HG02798 (cell line): ENCODE measurements around the gene CARD11.
"Not testable (repeated sequence)": the region's sequence is repeated elsewhere in the genome, so short reads cannot be mapped to it uniquely, and the experiment has no call there.

Experiments
- ATAC-seq: cut with Tn5 transposase; IDR thresholded peaks from one replicate; pipeline ENCODE4 v1.9.1; 2021; ENCODE audit warnings: mild to moderate bottlenecking; ENCODE audit not compliant: unreplicated experiment, poor library complexity

CARD11 gene

DNA sequence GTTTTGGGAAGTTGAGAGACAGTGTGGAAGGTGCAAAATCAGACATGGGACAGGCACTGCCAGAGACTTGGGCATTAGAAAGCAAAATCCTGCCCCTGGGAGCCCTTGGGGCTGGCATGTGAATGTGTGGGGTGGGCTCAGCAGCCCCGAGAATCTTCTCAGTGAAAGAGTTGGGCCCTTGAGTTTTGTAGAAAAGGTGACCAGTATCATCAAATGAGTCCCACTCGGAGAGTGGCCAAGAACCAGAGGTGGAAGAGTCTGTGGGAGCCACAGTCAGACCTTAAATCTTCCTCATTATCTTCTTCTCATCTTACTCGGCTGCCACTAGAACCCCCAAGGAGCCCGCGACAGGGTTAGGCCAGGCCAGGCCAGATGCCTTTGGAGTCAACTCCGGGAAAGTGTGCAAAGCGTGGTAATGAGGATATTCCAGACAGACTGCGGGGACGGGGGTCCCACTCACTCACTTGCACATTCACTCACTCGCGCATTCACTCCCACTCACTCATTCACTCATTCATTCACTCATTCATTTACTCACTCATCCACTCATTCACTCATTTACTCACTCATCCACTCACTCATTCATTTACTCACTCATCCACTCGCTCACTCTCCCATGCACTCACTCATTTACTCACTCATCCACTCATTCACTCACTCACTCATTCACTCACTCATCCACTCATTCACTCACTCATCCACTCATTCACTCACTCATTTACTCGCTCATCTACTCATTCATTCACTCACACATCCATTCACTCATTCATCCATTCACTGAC is 74.9 kb downstream of the CARD11 start:
- ATAC-seq: no peak

DNA sequence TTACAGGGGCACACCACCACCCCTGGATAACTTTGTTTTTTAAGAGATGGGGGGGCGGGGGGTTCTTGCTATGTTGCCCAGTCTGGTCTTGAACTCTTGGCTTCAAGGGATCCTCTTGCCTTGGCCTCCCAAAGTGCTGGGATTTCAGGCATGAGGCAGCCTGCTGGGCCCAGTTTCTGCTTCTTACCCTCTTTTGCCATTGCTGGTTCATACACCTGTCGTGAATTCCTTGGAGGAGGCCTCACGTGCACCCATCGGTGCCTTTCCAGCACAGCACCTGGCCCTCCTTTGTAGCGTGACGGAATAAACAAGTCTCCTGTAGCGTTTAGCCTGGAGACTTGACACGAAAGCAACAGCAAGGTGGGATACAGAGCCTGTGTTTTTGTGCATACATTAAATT is 75.5 kb downstream of the CARD11 start:
- no peak for ATAC-seq

GRCh38 chr7:2967705-2968104 is 76.0 kb downstream of the CARD11 start:
- ATAC-seq: no peak

- ATAC-seq: no peak
Observed at GRCh38 chr7:2967253-2967652, 76.4 kb downstream of the CARD11 start.

DNA sequence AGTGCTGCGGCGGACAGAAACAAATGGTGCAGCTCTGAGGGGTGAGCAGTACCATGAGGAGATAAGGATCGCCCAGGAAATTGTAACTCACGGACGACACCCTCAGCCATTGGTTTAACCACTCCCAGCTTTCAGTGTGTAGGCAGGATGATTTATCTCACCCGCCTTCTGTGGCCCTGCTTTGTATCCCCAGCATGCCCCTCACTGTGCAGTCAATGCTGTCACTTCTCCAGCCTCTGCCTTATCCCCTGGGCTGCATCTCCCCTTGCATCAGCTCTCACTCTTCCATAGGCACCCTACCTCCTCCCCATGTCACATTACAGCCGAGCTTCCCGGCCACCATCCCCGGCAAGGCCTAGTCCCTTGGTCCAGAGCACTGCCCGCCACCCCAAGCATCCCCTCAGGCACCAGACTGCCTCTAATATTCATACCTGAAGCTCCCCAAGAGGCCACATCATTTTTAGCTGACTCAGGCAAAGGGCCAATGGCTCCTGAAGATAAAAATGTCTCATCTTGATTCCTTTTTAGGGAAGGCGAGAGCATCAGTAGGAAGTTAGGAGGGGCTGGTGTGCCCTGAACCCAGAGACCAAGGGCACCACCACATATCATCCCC is 77.1 kb downstream of the CARD11 start:
- ATAC-seq: no peak

DNA sequence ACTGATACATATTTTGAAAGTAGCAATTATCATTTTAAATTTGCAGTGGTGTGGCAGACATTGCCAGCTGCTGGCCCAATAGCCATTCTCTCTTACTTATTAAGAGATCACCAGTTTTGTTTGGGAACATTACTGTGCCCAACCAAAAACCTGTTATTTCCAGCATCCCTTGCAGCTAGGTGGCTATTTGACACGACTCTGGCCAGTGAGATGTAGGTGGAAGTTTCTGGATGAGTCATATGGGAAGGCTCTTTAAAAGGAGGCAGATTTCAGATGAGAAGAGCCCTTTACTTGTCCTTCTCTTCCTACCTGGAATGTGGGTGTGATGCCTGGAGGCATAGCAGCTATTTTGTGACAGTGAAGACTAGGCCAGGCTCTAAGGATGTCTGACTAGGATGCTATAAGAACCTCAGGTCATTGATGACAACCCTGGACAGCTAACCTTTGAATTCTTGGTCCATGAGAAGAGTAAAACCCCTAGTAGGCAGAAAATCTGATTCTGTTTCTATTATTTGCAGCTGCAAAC is 77.9 kb downstream of the CARD11 start:
- ATAC-seq: no peak

DNA sequence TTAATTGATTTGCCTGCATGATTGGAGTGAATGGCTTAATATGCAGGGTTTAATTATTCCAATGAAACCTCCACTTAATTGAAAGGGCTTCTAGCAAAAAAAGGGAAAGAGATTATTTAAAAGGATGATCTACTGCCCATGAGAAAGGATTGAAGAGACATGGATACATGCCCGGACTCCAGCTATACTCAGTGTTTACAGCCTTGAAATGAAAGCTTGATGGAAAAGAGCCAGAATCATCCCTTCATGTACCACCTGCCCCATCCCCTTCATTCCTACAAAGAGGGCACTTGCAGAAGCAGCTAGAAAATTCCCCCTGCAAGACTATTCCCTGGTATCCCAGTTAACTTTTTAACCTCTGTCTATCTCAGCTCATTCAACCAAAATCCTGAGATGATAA is 78.4 kb downstream of the CARD11 start:
- no peak for ATAC-seq

DNA sequence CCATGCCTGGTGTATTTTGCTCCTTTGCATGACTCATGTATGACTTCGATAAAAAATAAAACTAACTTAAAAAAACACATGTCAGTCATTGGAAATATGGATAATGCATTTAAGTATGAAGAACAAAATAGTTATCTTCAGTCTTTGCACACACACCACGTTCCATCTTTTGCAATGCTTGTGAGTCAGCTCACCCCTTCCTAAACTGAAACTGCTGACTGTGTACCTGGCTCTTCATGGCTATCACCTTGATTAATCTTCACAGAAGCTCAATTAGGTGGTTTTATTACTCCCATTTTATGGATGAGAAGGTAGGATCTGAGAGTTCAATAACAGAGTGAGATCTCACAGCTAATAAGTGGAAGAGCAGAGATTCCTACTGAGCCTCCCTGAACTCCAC is 79.5 kb downstream of the CARD11 start:
- ATAC-seq: no peak

DNA sequence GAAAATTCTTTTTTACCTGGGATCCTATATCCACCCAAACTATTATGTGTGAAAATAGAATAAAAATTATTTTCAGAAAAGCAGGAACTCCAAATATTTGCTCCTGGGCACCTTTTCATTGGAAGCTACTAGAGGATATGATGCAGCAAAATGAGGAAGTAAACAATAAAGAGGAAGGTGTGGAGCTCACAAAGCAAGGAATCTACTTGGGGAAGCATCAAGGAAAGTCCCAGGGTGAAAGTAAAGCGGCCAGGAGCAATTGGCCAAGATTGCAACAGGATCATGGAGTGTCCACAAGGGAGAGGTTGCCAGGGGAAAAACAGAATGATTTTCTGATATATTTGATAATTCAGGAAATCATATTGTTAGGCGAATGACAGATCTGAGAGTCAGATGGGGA is 80.8 kb downstream of the CARD11 start:
- no peak for ATAC-seq

- ATAC-seq: no peak
Observed at GRCh38 chr7:2959828-2960599, 83.7 kb downstream of the CARD11 start.

GRCh38 chr7:2959103-2959680 is 84.5 kb downstream of the CARD11 start:
- no peak for ATAC-seq

DNA sequence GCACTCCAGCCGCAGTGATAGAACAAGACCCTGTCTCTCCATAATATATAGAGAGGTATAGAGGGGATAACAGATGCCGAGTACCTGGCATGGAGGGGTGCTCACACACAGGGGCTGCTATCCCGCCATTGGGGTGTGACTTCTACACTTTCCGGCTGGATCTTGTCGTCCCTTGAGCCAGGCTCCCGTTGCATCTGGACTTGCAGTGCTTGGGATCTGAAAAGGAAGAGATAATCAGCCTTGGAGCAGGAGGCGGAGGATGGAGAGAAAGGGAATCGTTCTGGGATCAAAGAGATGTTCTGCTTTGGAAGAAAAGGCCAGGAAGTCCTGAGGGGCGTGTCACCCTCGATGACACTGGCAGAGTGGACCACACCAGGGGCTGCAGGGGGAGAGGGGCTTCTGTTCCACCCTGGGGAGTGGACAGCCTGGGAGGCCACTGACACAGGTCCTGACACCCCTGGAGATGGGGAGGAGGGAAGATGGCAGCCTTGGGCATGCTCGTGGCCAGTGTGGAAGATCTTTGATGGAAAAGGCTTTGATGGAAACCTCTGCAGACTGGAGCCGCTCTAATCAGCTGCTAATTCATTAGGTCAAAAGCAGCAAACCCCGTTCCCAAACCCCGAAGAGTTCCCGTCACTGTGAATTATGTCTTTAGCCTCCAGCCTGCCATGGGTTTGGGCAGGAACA is 85.1 kb downstream of the CARD11 start:
- no peak for ATAC-seq

DNA sequence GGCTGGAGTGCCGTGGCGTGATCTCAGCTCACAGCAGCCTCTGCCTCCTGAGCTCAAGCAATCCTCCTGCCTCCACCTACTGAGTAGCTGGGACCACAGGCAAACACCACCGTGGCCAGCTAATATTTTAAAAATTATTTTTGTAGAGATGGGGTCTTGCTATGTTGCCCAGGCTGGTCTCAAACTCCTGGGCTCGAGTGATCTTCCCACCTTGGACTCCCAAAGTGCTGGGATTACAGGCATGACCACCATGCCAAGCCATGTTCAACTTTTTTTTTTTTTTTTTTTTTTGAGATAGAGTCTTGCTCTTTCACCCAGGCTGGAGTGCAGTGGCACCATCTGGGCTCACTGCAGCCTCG is 86.3 kb downstream of the CARD11 start:
- not testable (repeated sequence) for ATAC-seq

- ATAC-seq: no peak
Observed at GRCh38 chr7:2956526-2957368, 86.9 kb downstream of the CARD11 start.

DNA sequence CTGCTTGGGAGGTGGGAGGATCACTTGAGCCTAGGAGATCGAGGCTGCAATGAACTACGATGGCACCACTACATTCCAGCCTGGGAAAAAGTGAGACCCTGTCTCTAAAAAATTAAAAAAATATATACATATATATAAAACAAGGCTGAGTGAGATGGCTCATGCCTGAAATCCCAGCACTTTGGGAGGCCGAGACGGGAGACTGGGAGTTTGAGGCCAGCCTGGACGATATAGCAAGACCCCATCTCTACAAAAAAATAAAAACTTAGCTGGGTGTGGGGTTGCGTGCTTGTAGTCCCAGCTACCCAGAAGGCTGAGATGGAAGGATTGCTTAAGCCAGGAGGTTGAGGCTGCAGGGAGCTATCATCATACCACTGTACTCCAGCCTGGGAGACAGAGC is 87.6 kb downstream of the CARD11 start:
- ATAC-seq: no peak

- no peak for ATAC-seq
Observed at GRCh38 chr7:2955269-2955668, 88.4 kb downstream of the CARD11 start.

DNA sequence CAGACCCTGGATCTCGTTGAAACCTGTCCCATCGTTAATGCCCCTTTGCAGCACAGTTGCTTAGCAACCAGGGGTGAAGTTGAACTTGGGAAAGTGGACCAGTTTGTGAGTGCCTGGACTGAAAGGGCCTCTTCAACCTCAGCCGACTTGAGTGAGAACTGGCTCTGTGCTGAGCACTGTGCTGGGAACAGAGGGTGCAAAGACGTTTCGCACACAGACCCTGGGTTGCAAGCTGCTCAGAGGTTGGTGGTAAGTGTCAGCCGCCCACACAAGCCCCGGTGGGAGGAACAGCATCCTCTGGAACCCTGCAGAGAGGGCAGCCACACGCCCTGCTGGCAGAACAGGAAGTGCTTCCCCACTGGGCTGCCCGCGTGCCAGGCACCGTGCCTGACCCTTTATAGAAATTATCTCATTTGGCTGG is 89.2 kb downstream of the CARD11 start:
- no peak for ATAC-seq

GRCh38 chr7:2953588-2954407 is 89.9 kb downstream of the CARD11 start:
- no peak for ATAC-seq

DNA sequence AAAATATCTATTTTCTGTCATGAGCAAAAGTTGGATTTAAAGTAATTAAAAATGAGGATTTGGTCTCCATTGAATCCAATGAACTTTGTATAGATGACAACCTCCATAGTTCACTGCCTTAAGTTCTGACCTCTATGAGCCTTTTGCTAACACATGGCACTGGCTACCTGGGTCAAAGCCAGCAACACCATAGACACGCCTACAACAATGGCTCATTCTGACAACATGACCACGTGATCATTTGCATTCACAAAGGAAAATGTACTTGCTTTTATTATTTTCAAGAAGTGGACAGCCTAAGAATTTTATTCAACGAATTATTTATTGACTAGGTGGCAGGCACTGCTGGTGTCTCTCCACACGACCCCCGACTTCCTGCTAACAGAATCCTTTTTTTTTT is 90.6 kb downstream of the CARD11 start:
- no peak for ATAC-seq
